Kidney (tissue), 14 donors: ENCODE measurements around the gene TSPOAP1. TPM values are rescaled to one million over a fixed set of nuclear protein-coding genes. Genes with fewer than 3 reads are reported as not detected.

Source experiments
- DNase-seq, 5 donors: peaks; one replicate each; pipeline ENCODE4 v3.0.0-alpha.2; 2013 to 2020
- FAIRE-seq: peaks from 2 replicates; lab custom pipeline; 2012; peaks lifted over from hg19 to GRCh38; lab: Jason Lieb, UNC
- H3K27ac ChIP-seq, 2 donors: one replicate each; pipeline ENCODE4 v1.7.0; 2013; ENCODE audit warnings: low read depth in 2 of 2, low read length in 2 of 2, inconsistent platforms in 1 of 2
- H3K27me3 ChIP-seq: one replicate; pipeline ENCODE4 v1.7.1; 2013; ENCODE audit warnings: low read length, inconsistent platforms; ENCODE audit not compliant: control insufficient read depth, insufficient read depth
- H3K36me3 ChIP-seq, 3 donors: one replicate each; pipeline versions ENCODE4 v1.7.0 to v1.7.1; 2013; ENCODE audit warnings: low read length in 3 of 3, control low read depth in 1 of 3, inconsistent platforms in 1 of 3; ENCODE audit not compliant: insufficient read depth in 3 of 3, control insufficient read depth in 2 of 3
- H3K4me1 ChIP-seq, 3 donors: one replicate each; pipeline versions ENCODE4 v1.7.0 to v1.7.1; 2013; ENCODE audit warnings: low read length in 3 of 3, inconsistent platforms in 1 of 3, low read depth in 1 of 3; ENCODE audit not compliant: control insufficient read depth in 2 of 3, insufficient read depth in 2 of 3
- H3K4me3 ChIP-seq, 3 donors: one replicate each; pipeline versions ENCODE4 v1.7.0 to v1.8.1; 2013; ENCODE audit warnings: low read length in 3 of 3, control low read depth in 1 of 3, inconsistent platforms in 1 of 3
- H3K9ac ChIP-seq, 3 donors: one replicate each; pipeline versions ENCODE4 v1.7.0 to v1.7.1; 2013; ENCODE audit warnings: low read length in 3 of 3, control low read depth in 1 of 3, inconsistent platforms in 1 of 3
- H3K9me3 ChIP-seq, 3 donors: one replicate each; pipeline versions ENCODE4 v1.7.0 to v1.7.1; 2013; ENCODE audit warnings: low read length in 3 of 3, control low read depth in 1 of 3, inconsistent platforms in 1 of 3; ENCODE audit not compliant: control insufficient read depth in 2 of 3, insufficient read depth in 1 of 3
- intact Hi-C: fragments of 100-400 bp; cut with DNase I; formaldehyde crosslinking; loops from one replicate; pipeline ENCODE4 v1.11.1; 2022
- polyA plus RNA-seq: library from polyadenylated mRNA; stranded (reverse); fragments of 350-450 nt; fragmentation: Illumina TruSeq; extraction: RNeasy Lipid Tissue Mini Kit (QIAGEN cat#74804); gene quantifications from one replicate; pipeline ENCODE4 v1.2.3, GENCODE V29; 2014; ENCODE audit warnings: low read depth, low replicate concordance; ENCODE audit not compliant: insufficient read depth
- total RNA-seq: library from RNA; stranded (reverse); fragmentation: NEBNext Ultra II Directional; extraction: Animal tissue kit (Norgen Biotek cat#: 25700); gene quantifications from one replicate; pipeline ENCODE4 v1.2.1, GENCODE V29; 2021
- TF ChIP-seq, protein P1 (sequence below): IDR thresholded peaks from 3 replicates; pipeline ENCODE4 v1.5.1; 2012; ENCODE audit warnings: mild to moderate bottlenecking, moderate library complexity, borderline replicate concordance; ENCODE audit not compliant: insufficient read depth; ENCODE audit errors: extremely low read depth
- donor health status: control.
- donor health status: control.
- donor health status: control.
- donor health status: control.
- donor health status: control.
- donor health status: DM: yes; HTN: yes; CAD: no.
- donor health status: Normal renal cell carcinoma (clear cell type).

Gene TSPOAP1
- total and polyA plus RNA-seq, 2 donors from 2014 or later = 12.5 to 30.6 TPM

DNA sequence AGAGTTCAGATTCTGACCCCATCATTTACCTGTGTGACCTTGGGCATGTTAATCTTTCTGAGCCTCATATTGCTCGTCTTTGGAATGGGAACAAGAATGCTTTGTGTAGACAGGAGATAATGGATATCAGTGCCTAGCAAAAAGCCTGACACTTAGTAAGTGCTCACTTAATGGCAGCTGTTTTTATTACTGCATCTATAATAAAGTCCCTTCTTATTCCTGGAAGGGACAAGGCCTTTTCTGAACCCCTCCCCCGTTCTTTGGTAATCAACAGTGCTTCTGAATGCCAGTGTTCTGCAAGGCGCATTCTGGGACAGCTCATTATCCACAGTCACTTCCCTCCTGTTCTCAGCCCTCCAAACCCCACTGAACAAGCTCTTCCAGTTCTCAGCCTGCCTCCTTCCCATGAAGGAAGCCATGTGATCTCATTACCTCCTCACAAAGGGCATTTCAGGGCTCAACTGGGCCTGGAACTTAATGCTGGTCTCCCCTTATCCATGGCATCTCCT is 48.6 kb upstream of the TSPOAP1 start:
- Histone ChIP-seq H3K27me3 (no peaks in the 10 kb centered on the region), H3K4me3 (no peak overlapping the region), H3K9ac (no peak overlapping the region), H3K36me3 (no peaks in the 10 kb centered on the region), H3K4me1 (peaks cover 9 to 40% (median 32%) of the 10 kb centered on the region in 3 donors), H3K9me3 (no peaks in the 10 kb centered on the region), H3K27ac (peak overlapping the region in 1 of 2 donors; percentile 28)
- TF ChIP-seq, protein P1, sequence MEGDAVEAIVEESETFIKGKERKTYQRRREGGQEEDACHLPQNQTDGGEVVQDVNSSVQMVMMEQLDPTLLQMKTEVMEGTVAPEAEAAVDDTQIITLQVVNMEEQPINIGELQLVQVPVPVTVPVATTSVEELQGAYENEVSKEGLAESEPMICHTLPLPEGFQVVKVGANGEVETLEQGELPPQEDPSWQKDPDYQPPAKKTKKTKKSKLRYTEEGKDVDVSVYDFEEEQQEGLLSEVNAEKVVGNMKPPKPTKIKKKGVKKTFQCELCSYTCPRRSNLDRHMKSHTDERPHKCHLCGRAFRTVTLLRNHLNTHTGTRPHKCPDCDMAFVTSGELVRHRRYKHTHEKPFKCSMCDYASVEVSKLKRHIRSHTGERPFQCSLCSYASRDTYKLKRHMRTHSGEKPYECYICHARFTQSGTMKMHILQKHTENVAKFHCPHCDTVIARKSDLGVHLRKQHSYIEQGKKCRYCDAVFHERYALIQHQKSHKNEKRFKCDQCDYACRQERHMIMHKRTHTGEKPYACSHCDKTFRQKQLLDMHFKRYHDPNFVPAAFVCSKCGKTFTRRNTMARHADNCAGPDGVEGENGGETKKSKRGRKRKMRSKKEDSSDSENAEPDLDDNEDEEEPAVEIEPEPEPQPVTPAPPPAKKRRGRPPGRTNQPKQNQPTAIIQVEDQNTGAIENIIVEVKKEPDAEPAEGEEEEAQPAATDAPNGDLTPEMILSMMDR = no peak
- intact Hi-C loops = no loop called here
- DNase-seq (peak in 4 of 5 donors; percentile 63 to 87 (median 74)), FAIRE-seq (no peak)

GRCh38 chr17:58376472-58377000 is 47.9 kb upstream of the TSPOAP1 start:
- Histone ChIP-seq H3K36me3 (no peaks in the 10 kb centered on the region), H3K4me1 (peaks cover 3 to 34% (median 26%) of the 10 kb centered on the region in 3 donors), H3K9ac (no peak overlapping the region), H3K27me3 (no peaks in the 10 kb centered on the region), H3K4me3 (no peak overlapping the region), H3K27ac (peak overlapping the region in 1 of 2 donors; percentile 28), H3K9me3 (no peaks in the 10 kb centered on the region)
- no peak for FAIRE-seq
- TF ChIP-seq, protein P1 = no peak
- DNase-seq = no peak
- intact Hi-C loops = no loop called here

- TF ChIP-seq, protein P1 = no peak
- H3K4me1 ChIP-seq = peaks cover 2 to 29% (median 18%) of the 10 kb centered on the region in 3 donors
Measured at GRCh38 chr17:58375811-58376210, 47.2 kb upstream of the TSPOAP1 start.

More at GRCh38 chr17:58375811-58376210, 47.2 kb upstream of the TSPOAP1 start:
- no peak for DNase-seq
- intact Hi-C loops = no loop called here
- Histone ChIP-seq H3K27me3 (no peaks in the 10 kb centered on the region), H3K9ac (no peak overlapping the region), H3K9me3 (no peaks in the 10 kb centered on the region), H3K27ac (no peak overlapping the region), H3K36me3 (no peaks in the 10 kb centered on the region), H3K4me3 (no peak overlapping the region)
- no peak for FAIRE-seq
